Transverse colon (tissue), 4 donors: ENCODE data around the gene PCF11. TPM values are rescaled to one million over a fixed set of nuclear protein-coding genes. Genes with fewer than 3 reads are reported as not detected.
A peak's percentile ranks its signal among the peaks of the same experiment; 100 is the strongest.

ENCODE experiments used
- DNase-seq: peaks from one replicate; pipeline ENCODE4 v3.0.0-alpha.2; 2019
- H3K27ac ChIP-seq, 4 donors: fragments of 200-600 bp; sonication (generic); 2 replicates each; pipeline ENCODE4 v1.5.1; 2016 to 2018; ENCODE audit warnings: inconsistent platforms in 4 of 4
- H3K27me3 ChIP-seq: fragments of 200-600 bp; sonication (generic); 2 replicates; pipeline ENCODE4 v1.5.1; 2017; ENCODE audit warnings: inconsistent platforms
- H3K36me3 ChIP-seq, 4 donors: fragments of 200-600 bp; sonication (generic); 2 replicates each; pipeline ENCODE4 v1.5.1; 2017 to 2019; ENCODE audit warnings: inconsistent platforms in 4 of 4
- H3K4me1 ChIP-seq, 4 donors: fragments of 200-600 bp; sonication (generic); 2 replicates each; pipeline ENCODE4 v1.5.1; 2017 to 2020; ENCODE audit warnings: inconsistent platforms in 4 of 4
- H3K4me3 ChIP-seq, 4 donors: fragments of 200-600 bp; sonication (generic); 1 replicate in 1 of 4; 2 replicates in 3 of 4; pipeline versions ENCODE4 v1.5.1 to v1.6.1; 2017 to 2019; ENCODE audit warnings: inconsistent platforms in 4 of 4
- H3K9me3 ChIP-seq, 2 donors: fragments of 200-600 bp; sonication (generic); 2 replicates each; pipeline ENCODE4 v1.5.1; 2017 to 2019; ENCODE audit warnings: inconsistent platforms in 2 of 2
- EP300 ChIP-seq: sonication (generic); formaldehyde crosslinking; IDR thresholded peaks from one replicate; pipeline ENCODE4 v1.6.1; 2017; ENCODE audit warnings: antibody characterized with exemption, low read depth
- POLR2A ChIP-seq: fragments of 450-650 bp; IDR thresholded peaks from one replicate; pipeline ENCODE4 v1.6.1; 2016; ENCODE audit warnings: antibody characterized with exemption, mild to moderate bottlenecking, moderate library complexity
- POLR2AphosphoS5 ChIP-seq, 3 donors: sonication (generic); formaldehyde crosslinking; IDR thresholded peaks; one replicate each; pipeline ENCODE4 v1.6.1; 2016; ENCODE audit warnings: antibody characterized with exemption in 3 of 3
- WGBS, 2 donors: methylation state at CpG; one replicate each; pipeline ENCODE4 v1.1.5; 2018; ENCODE audit warnings: low coverage in 1 of 2; 5-methylcytosine and 5-hydroxymethylcytosine counted together
- in situ Hi-C, 4 donors: fragments of 200-750 bp; cut with MboI; loops; one replicate each; pipeline versions ENCODE4 v1.15.0 to v1.15.1; 2017; ENCODE audit warnings: low sequenced_read_pairs in 3 of 4, low pct_ligation_motif_present in 1 of 4, low pct_unique_long_range_greater_than_20kb in 1 of 4
- intact Hi-C: fragments of 100-400 bp; cut with DNase I; formaldehyde crosslinking; loops from one replicate; pipeline ENCODE4 v1.15.1; 2023; ENCODE audit warnings: low total_unique reads
- total RNA-seq, 4 donors: library from RNA; depleted of rRNA; stranded (reverse); fragments of >200 nt; gene quantifications; one replicate each; pipeline ENCODE4 v1.1.0, GENCODE V29; 2016
- TF ChIP-seq, protein P1 (sequence below), 5 experiments: fragments of 200-600 bp in 3 of 5; fragments of 450-650 bp in 2 of 5; sonication (generic) in 3 of 5; IDR thresholded peaks; 1 replicate in 2 of 5; 2 replicates in 3 of 5; pipeline ENCODE4 v1.5.1; 2016 to 2017; ENCODE audit warnings: antibody characterized with exemption in 5 of 5, inconsistent platforms in 3 of 5, mild to moderate bottlenecking in 2 of 5, moderate library complexity in 1 of 5

Gene PCF11
- total RNA-seq, 4 donors from 2014 or later = 81.1 to 346 (median 154) TPM

GRCh38 chr11:83153764-83154163 lies 3.2 kb upstream of the PCF11 start:
- no peak for TF ChIP-seq EP300
- no peak for TF ChIP-seq POLR2AphosphoS5 (IDR thresholded peaks at IDR 0.05)
- TF ChIP-seq, protein P1, sequence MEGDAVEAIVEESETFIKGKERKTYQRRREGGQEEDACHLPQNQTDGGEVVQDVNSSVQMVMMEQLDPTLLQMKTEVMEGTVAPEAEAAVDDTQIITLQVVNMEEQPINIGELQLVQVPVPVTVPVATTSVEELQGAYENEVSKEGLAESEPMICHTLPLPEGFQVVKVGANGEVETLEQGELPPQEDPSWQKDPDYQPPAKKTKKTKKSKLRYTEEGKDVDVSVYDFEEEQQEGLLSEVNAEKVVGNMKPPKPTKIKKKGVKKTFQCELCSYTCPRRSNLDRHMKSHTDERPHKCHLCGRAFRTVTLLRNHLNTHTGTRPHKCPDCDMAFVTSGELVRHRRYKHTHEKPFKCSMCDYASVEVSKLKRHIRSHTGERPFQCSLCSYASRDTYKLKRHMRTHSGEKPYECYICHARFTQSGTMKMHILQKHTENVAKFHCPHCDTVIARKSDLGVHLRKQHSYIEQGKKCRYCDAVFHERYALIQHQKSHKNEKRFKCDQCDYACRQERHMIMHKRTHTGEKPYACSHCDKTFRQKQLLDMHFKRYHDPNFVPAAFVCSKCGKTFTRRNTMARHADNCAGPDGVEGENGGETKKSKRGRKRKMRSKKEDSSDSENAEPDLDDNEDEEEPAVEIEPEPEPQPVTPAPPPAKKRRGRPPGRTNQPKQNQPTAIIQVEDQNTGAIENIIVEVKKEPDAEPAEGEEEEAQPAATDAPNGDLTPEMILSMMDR (IDR thresholded peaks at IDR 0.05) = no peak
- no peak for TF ChIP-seq POLR2A
- no peak overlapping the region for H3K4me3 ChIP-seq
- no peaks in the 10 kb centered on the region for H3K9me3 ChIP-seq
- in situ Hi-C loops (loop anchor here in 2 of 4 donors (10.0 to 25.0 kb wide), 2 partner anchors 79 to 241 kb away; partner anchors contain the start of genes DDIAS (in 1 of the 2), PRCP (in 1 of the 2) and RAB30 (in 1 of the 2)), intact Hi-C loops (loop anchor here (10.0 kb wide), 1 partner anchor 249 kb away; the partner anchor contains the start of genes DDIAS and PRCP)
- no peak for DNase-seq
- H3K4me1 ChIP-seq = peaks cover 0 to 12% (median 3%) of the 10 kb centered on the region in 4 donors
- no peaks in the 10 kb centered on the region for H3K27me3 ChIP-seq
- H3K27ac ChIP-seq = no peak overlapping the region
- WGBS, 2 donors = 87 to 89% methylated on average over 6 of the region's 6 CpGs
- no peaks in the 10 kb centered on the region for H3K36me3 ChIP-seq

DNA sequence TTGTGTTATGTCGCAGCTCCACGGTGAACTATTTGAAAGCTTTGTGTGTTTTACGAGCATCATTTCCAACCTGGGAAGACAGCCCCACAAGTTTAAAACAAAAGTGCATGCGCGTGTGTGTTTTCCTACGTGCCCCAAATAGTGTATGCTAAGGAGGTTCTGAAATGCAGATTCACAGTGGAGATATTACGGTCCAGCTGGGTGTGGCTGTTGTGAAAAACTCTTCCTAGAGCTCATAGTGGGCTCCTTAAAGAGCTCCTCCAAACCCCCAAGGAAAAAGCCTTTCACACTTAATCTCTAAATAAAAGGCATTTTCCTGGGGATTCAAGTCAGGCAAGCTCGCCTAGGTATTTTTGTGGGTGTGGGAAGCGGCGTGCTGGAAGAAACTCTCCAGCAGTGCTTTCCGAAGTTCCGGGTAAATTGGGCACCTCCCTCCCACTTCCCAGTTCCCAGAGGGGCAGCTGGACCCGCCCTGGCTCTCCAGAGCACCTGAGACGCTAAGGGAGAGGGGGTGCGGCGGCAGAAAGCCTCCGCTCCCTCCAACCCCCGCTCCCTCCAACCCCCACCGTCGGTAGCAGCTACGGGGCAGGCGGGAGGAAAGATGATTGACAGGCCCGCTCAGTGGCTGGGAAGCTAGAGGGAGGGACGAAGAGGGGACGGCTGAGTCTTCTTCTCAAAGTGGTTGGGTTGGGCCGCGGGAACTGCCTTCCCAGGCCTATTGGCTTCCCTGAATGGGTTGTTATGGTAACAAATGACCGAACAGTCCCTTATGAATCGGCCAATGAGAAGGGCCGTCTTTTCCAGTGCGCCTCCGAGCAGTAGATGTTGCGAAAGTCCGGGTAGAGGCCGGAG lies 561 bp upstream of the PCF11 start:
- in situ Hi-C loops = loop anchor here in 2 of 4 donors (10.0 to 25.0 kb wide), 2 partner anchors 82 to 244 kb away; partner anchors contain the start of genes DDIAS (in 1 of the 2), PRCP (in 1 of the 2) and RAB30 (in 1 of the 2)
- 0% methylated on average over 5 to 28 of the region's 35 CpGs for WGBS, 2 donors
- peak; percentile 99 for DNase-seq
- intact Hi-C loops = loop anchor here (5.0 to 10.0 kb wide), 2 partner anchors 84 to 252 kb away; partner anchors contain the start of genes DDIAS, PRCP and RAB30
- Histone ChIP-seq H3K36me3 (no peaks in the 10 kb centered on the region), H3K4me1 (peaks cover 10 to 29% (median 24%) of the 10 kb centered on the region in 4 donors), H3K27me3 (no peaks in the 10 kb centered on the region), H3K4me3 (peak overlapping the region; percentile 30 to 80 (median 62)), H3K27ac (peak overlapping the region; percentile 91 to 100 (median 98)), H3K9me3 (no peaks in the 10 kb centered on the region)
- TF ChIP-seq EP300 (no peak), POLR2AphosphoS5 (IDR thresholded peaks at IDR 0.05) (peak; percentile 81 to 92 (median 84))

DNA sequence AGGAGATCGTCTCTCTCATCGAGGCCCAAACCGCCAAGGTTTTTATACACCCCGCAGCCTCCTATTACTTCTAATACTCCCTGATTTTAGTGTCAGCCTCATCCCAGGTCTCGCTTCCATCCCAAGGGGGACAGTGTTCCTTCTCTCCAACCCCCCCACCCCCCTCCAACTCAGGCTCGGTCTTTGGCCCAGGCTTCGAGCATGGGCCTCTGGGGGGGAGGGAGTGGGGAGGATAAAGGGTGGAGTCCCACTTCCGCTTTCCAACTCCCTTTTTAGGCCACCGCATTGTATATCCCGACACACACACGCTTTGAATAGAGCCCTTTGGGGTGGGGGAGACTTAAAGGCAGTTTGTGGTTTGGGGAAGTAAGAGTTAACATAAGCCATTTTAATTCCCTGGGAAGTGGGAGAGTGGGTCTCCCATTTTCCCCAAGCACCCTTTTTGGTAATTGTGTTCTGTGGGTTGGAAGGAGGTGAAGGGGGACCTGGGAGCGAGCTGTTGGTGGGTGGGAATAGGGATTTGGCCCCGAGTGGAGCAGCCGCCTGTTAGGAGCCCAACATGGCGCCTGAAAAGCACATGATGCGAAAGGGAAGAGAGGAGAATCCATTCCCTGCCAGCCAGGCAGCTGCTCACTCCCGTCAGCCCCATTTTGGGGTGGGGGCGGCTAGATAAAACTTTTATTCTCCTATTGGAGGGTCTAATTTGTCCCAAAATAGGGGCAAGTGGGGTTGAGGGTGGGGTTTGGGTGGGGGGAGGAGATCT lies 844 bp downstream of the PCF11 start:
- Histone ChIP-seq H3K27me3 (no peaks in the 10 kb centered on the region), H3K4me1 (peaks cover 16 to 42% (median 37%) of the 10 kb centered on the region in 4 donors), H3K27ac (peak overlapping the region; percentile 99 to 100 (median 100)), H3K9me3 (no peaks in the 10 kb centered on the region), H3K4me3 (peak overlapping the region; percentile 80 to 99 (median 93)), H3K36me3 (no peaks in the 10 kb centered on the region)
- TF ChIP-seq POLR2AphosphoS5 (IDR thresholded peaks at IDR 0.05) = peak; percentile 35 to 60 (median 50)
- TF ChIP-seq EP300 = no peak
- 0 to 1% methylated on average over 3 to 18 of the region's 18 CpGs for WGBS, 2 donors
- peak; percentile 55 for DNase-seq
- intact Hi-C loops (loop anchor here (5.0 to 10.0 kb wide), 2 partner anchors 85 to 253 kb away; partner anchors contain the start of genes DDIAS, PRCP and RAB30), in situ Hi-C loops (loop anchor here in 2 of 4 donors (10.0 to 25.0 kb wide), 2 partner anchors 83 to 245 kb away; partner anchors contain the start of genes DDIAS (in 1 of the 2), PRCP (in 1 of the 2) and RAB30 (in 1 of the 2))

DNA sequence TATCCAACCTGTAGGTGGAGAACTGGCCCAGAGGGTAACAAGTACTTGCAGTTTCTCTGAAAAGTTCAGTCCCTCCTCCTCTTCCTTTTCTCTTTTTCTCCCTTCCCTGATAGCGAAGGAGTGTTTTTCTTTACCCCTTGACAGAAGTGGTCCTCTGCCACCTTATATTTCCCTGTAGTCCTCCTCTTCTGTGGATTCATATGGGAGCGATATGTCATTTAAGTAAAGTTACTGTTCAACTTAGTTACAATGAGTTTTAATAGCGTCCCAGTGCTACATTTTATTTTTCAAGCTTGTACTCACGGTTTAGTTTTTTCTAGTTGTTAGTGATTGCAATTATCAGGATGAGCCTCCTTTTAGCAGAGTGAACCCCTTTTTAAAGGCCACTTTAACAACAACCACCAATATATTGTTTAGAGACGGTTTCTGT lies 1.4 kb downstream of the PCF11 start:
- H3K4me1 ChIP-seq = peaks cover 16 to 43% (median 37%) of the 10 kb centered on the region in 4 donors
- no peak for DNase-seq
- WGBS, 2 donors = 0% methylated on average over 5 of the region's 5 CpGs
- no peaks in the 10 kb centered on the region for H3K27me3 ChIP-seq
- intact Hi-C loops = loop anchor here (5.0 to 10.0 kb wide), 2 partner anchors 86 to 254 kb away; partner anchors contain the start of genes DDIAS, PRCP and RAB30
- no peaks in the 10 kb centered on the region for H3K9me3 ChIP-seq
- peak overlapping the region; percentile 80 to 99 (median 93) for H3K4me3 ChIP-seq
- in situ Hi-C loops = loop anchor here in 2 of 4 donors (10.0 to 25.0 kb wide), 2 partner anchors 84 to 246 kb away; partner anchors contain the start of genes DDIAS (in 1 of the 2), PRCP (in 1 of the 2) and RAB30 (in 1 of the 2)
- H3K27ac ChIP-seq = peak overlapping the region; percentile 99 to 100 (median 100)
- TF ChIP-seq EP300 (no peak), POLR2A (no peak), POLR2AphosphoS5 (IDR thresholded peaks at IDR 0.05) (no peak)
- TF ChIP-seq, protein P1 (IDR thresholded peaks at IDR 0.05) = no peak
- H3K36me3 ChIP-seq = no peaks in the 10 kb centered on the region
